Ishikawa (cell line): Measurements from ENCODE around the gene MCM9.

Experiments used
- FOXM1 ChIP-seq: IDR thresholded peaks from 2 replicates; pipeline ENCODE4 v1.6.1; 2012; ENCODE audit warnings: low read depth, borderline replicate concordance
- TAF1 ChIP-seq: IDR thresholded peaks from 2 replicates; pipeline ENCODE4 v1.6.1; 2012; ENCODE audit warnings: low read depth, mild to moderate bottlenecking
- TCF12 ChIP-seq: IDR thresholded peaks from 2 replicates; pipeline ENCODE4 v1.6.1; 2012; ENCODE audit warnings: low read depth
- YY1 ChIP-seq: IDR thresholded peaks from 2 replicates; pipeline ENCODE4 v1.6.1; 2012; ENCODE audit warnings: low read depth
- TF ChIP-seq, protein P1 (sequence below): IDR thresholded peaks from 2 replicates; pipeline ENCODE4 v1.6.1; 2012
- TF ChIP-seq, protein P2 (sequence below): IDR thresholded peaks from 2 replicates; pipeline ENCODE4 v1.6.1; 2012

DNA sequence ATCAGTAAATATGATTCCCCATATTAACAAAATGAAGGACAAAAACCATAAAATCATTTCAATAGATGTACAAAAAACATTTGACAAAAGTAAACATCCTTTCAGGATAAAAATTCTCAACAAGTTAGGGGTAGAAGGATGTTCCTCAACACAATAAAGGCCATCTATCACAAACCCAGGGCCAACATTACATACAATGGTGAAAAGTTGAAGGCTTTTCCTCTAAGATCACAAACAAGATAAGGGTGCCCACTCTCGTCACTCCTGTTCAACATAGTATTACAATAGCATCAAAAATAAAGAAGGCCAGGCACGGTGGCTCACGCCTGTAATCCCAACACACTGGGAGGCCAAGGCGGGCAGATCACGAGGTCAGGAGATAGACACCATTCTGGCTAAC is 63.6 kb downstream of the MCM9 start:
- no peak for TF ChIP-seq FOXM1
- TF ChIP-seq TAF1: no peak
- TF ChIP-seq TCF12: no peak
- no peak for TF ChIP-seq YY1
- TF ChIP-seq, protein P1, sequence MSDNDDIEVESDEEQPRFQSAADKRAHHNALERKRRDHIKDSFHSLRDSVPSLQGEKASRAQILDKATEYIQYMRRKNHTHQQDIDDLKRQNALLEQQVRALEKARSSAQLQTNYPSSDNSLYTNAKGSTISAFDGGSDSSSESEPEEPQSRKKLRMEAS: no peak
- TF ChIP-seq, protein P2, sequence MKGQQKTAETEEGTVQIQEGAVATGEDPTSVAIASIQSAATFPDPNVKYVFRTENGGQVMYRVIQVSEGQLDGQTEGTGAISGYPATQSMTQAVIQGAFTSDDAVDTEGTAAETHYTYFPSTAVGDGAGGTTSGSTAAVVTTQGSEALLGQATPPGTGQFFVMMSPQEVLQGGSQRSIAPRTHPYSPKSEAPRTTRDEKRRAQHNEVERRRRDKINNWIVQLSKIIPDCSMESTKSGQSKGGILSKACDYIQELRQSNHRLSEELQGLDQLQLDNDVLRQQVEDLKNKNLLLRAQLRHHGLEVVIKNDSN: no peak
